H9 (cell line): Measurements from ENCODE around the gene TM9SF1. TPM values are rescaled to one million over a fixed set of nuclear protein-coding genes. Genes with fewer than 3 reads are reported as not detected.

Source experiments
- DNase-seq: peaks from one replicate; pipeline ENCODE4 v3.0.0-alpha.2; 2017
- H2AFZ ChIP-seq: one replicate; pipeline ENCODE4 v1.6.1; 2013; ENCODE audit warnings: mild to moderate bottlenecking, low read length, control low read depth, moderate library complexity
- H2AK5ac ChIP-seq: 2 replicates; pipeline ENCODE4 v1.6.1; 2013; ENCODE audit warnings: low read length, control low read depth, mixed read lengths; ENCODE audit not compliant: insufficient read length
- H2BK120ac ChIP-seq: one replicate; pipeline ENCODE4 v1.6.1; 2013; ENCODE audit warnings: low read depth, mild to moderate bottlenecking, low read length, control low read depth, inconsistent platforms; ENCODE audit not compliant: poor library complexity, severe bottlenecking
- H2BK12ac ChIP-seq: 2 replicates; pipeline ENCODE4 v1.6.1; 2013; ENCODE audit warnings: low read length, control low read depth, mixed read lengths, low read depth; ENCODE audit not compliant: insufficient read length
- H2BK15ac ChIP-seq: 2 replicates; pipeline ENCODE4 v1.6.1; 2013; ENCODE audit warnings: low read depth, low read length, control low read depth
- H2BK20ac ChIP-seq: one replicate; pipeline ENCODE4 v1.6.1; 2013; ENCODE audit warnings: low read depth, mild to moderate bottlenecking, low read length, control low read depth, inconsistent platforms; ENCODE audit not compliant: poor library complexity, severe bottlenecking
- H2BK5ac ChIP-seq: 2 replicates; pipeline ENCODE4 v1.6.1; 2013; ENCODE audit warnings: low read length, control low read depth, mixed read lengths; ENCODE audit not compliant: insufficient read length
- H3K14ac ChIP-seq: 2 replicates; pipeline ENCODE4 v1.6.1; 2013; ENCODE audit warnings: low read length, control low read depth; ENCODE audit not compliant: insufficient read depth
- H3K18ac ChIP-seq: 2 replicates; pipeline ENCODE4 v1.6.1; 2013; ENCODE audit warnings: low read depth, mild to moderate bottlenecking, mixed read lengths, low read length, control low read depth; ENCODE audit not compliant: insufficient read length
- H3K23ac ChIP-seq: 2 replicates; pipeline ENCODE4 v1.6.1; 2013; ENCODE audit warnings: low read length, control low read depth, mixed read lengths, low read depth; ENCODE audit not compliant: insufficient read length
- H3K23me2 ChIP-seq: 2 replicates; pipeline ENCODE4 v1.6.1; 2013; ENCODE audit warnings: low read depth, mild to moderate bottlenecking, mixed read lengths, low read length, control low read depth; ENCODE audit not compliant: insufficient read length, poor library complexity, severe bottlenecking
- H3K27ac ChIP-seq: 2 replicates; pipeline ENCODE4 v1.5.1; 2013; ENCODE audit warnings: low read length, control low read depth, mixed read lengths, low read depth; ENCODE audit not compliant: insufficient read length
- H3K27me3 ChIP-seq: 2 replicates; pipeline ENCODE4 v1.6.1; 2013; ENCODE audit warnings: low read length, control low read depth, inconsistent platforms; ENCODE audit not compliant: insufficient read depth
- H3K4ac ChIP-seq: 2 replicates; pipeline ENCODE4 v1.6.1; 2013; ENCODE audit warnings: low read depth, mild to moderate bottlenecking, control low read depth, inconsistent platforms, low read length, moderate library complexity
- H3K4me1 ChIP-seq: 2 replicates; pipeline ENCODE4 v1.6.1; 2013; ENCODE audit warnings: low read length, control low read depth, inconsistent platforms; ENCODE audit not compliant: insufficient read depth
- H3K4me2 ChIP-seq: 2 replicates; pipeline ENCODE4 v1.6.1; 2013; ENCODE audit warnings: low read length, control low read depth, mixed read lengths; ENCODE audit not compliant: insufficient read length, insufficient read depth
- H3K56ac ChIP-seq: 2 replicates; pipeline ENCODE4 v1.6.1; 2013; ENCODE audit warnings: low read depth, mild to moderate bottlenecking, mixed read lengths, low read length, control low read depth; ENCODE audit not compliant: insufficient read length
- H3K79me1 ChIP-seq: 2 replicates; pipeline ENCODE4 v1.6.1; 2013; ENCODE audit warnings: low read depth, mild to moderate bottlenecking, moderate library complexity, low read length, control low read depth, inconsistent platforms; ENCODE audit not compliant: insufficient read depth, poor library complexity, severe bottlenecking
- H3K79me2 ChIP-seq: 2 replicates; pipeline ENCODE4 v1.6.1; 2013; ENCODE audit warnings: low read length, control low read depth, inconsistent platforms; ENCODE audit not compliant: insufficient read depth
- H3K9ac ChIP-seq: 2 replicates; pipeline ENCODE4 v1.6.1; 2013; ENCODE audit warnings: low read length, control low read depth, mixed read lengths; ENCODE audit not compliant: insufficient read length; ENCODE audit errors: extremely low read depth
- H3K9me3 ChIP-seq: one replicate; pipeline ENCODE4 v1.6.1; 2013; ENCODE audit warnings: low read depth, low read length, inconsistent platforms; ENCODE audit not compliant: control insufficient read depth
- H3T11ph ChIP-seq: one replicate; pipeline ENCODE4 v1.6.1; 2013; ENCODE audit warnings: mild to moderate bottlenecking, low read length, control low read depth, inconsistent platforms
- H4K20me1 ChIP-seq: one replicate; pipeline ENCODE4 v1.6.1; 2013; ENCODE audit not compliant: control insufficient read depth, insufficient read length, insufficient read depth
- H4K5ac ChIP-seq: 2 replicates; pipeline ENCODE4 v1.6.1; 2013; ENCODE audit warnings: low read depth, mild to moderate bottlenecking, mixed read lengths, low read length, control low read depth; ENCODE audit not compliant: insufficient read length
- H4K8ac ChIP-seq: replicated peaks from 2 replicates; pipeline ENCODE4 v1.6.1; 2013; ENCODE audit warnings: low read length, control low read depth, mixed read lengths, low read depth; ENCODE audit not compliant: insufficient read length
- H4K91ac ChIP-seq: 2 replicates; pipeline ENCODE4 v1.6.1; 2013; ENCODE audit warnings: low read depth, mild to moderate bottlenecking, moderate library complexity, mixed read lengths, low read length, control low read depth; ENCODE audit not compliant: insufficient read length
- H3K27ac Mint-ChIP-seq, 3 experiments: 2 replicates in 2 of 3; 3 replicates in 1 of 3; pipeline ENCODE4 v1.8.0; 2020 to 2021; ENCODE audit warnings: mixed read lengths in 3 of 3, mild to moderate bottlenecking in 1 of 3, moderate library complexity in 1 of 3
- H3K27me3 Mint-ChIP-seq: 2 replicates; pipeline ENCODE4 v1.8.0; 2021; ENCODE audit warnings: low read depth, mild to moderate bottlenecking, moderate library complexity, mixed read lengths
- H3K36me3 Mint-ChIP-seq, 3 experiments: 2 replicates in 2 of 3; 3 replicates in 1 of 3; pipeline ENCODE4 v1.8.0; 2020 to 2021; ENCODE audit warnings: low read depth in 3 of 3, mixed read lengths in 3 of 3; ENCODE audit not compliant: insufficient read depth in 1 of 3
- H3K4me1 Mint-ChIP-seq, 2 experiments: 2 replicates each; pipeline ENCODE4 v1.8.0; 2020; ENCODE audit warnings: mixed read lengths in 2 of 2
- H3K4me3 Mint-ChIP-seq, 2 experiments: 2 replicates in 1 of 2; 3 replicates in 1 of 2; pipeline ENCODE4 v1.8.0; 2020 to 2021; ENCODE audit warnings: mild to moderate bottlenecking in 2 of 2, mixed read lengths in 2 of 2, moderate library complexity in 1 of 2
- H3K9me3 Mint-ChIP-seq, 2 experiments: 2 replicates in 1 of 2; 3 replicates in 1 of 2; pipeline ENCODE4 v1.8.0; 2020; ENCODE audit warnings: mild to moderate bottlenecking in 2 of 2, mixed read lengths in 2 of 2, moderate library complexity in 1 of 2
- WGBS: extraction: QIAGEN DNeasy Blood & Tissue Kit; methylation state at CpG from one replicate; pipeline ENCODE4 v1.1.7; 2013; ENCODE audit warnings: missing lambda C conversion rate, low lambda C conversion rate, mixed read lengths; ENCODE audit not compliant: insufficient read length; ENCODE audit errors: extremely low coverage; 5-methylcytosine and 5-hydroxymethylcytosine counted together
- total RNA-seq: library from RNA; stranded (reverse); gene quantifications from 2 replicates; pipeline ENCODE4 v1.2.1, GENCODE V29; 2021
- TF ChIP-seq, protein P1 (sequence below): fragments of 200-600 bp; sonication (generic); conservative IDR thresholded peaks from 3 replicates; pipeline ENCODE4 v1.8.0; 2021; ENCODE audit warnings: antibody characterized with exemption, mild to moderate bottlenecking

The TM9SF1 gene
- total RNA-seq, 1 experiment from 2014 or later = 31.6 TPM

DNA sequence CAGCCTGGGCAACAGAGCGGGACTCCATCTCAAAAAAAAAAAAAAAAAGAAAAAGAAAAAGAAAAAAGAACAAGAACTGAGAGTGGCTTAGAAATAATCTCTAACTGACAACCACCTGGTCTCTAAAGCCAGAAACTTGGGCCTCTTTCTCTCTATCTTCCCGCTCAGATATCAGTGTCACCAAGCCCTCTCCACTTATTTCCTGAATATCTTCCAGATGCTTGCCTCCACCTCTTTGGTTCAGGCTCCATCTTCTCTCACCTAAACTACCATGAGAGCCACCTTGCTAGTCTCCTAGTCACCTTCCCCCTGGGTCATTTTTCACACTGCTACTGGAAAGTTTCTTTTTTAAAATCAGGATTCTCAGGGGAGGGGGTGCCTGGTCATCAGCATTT is 1.8 kb upstream of the TM9SF1 start:
- H3K27ac ChIP-seq = no peak overlapping the region
- no peak overlapping the region for H4K5ac ChIP-seq
- no peak for DNase-seq
- no peak overlapping the region for H4K8ac ChIP-seq
- H3K9me3 ChIP-seq = peaks cover 5% of the 10 kb centered on the region
- no peaks in the 10 kb centered on the region for H3K4me1 ChIP-seq
- no peak overlapping the region for H2BK20ac ChIP-seq
- no peak overlapping the region for H2AFZ ChIP-seq
- no peak overlapping the region for H3K9ac ChIP-seq
- H3K23me2 ChIP-seq = peaks cover 8% of the 10 kb centered on the region
- WGBS = no CpG with 5 or more reads among the region's 2 CpGs
- no peak overlapping the region for H3K18ac ChIP-seq
- H2AK5ac ChIP-seq = no peak overlapping the region
- Mint-ChIP-seq H3K4me1 (peaks cover 27 to 32% of the 10 kb centered on the region in 2 experiments), H3K27me3 (no peaks in the 10 kb centered on the region), H3K36me3 (peaks cover 28 to 55% (median 53%) of the 10 kb centered on the region in 3 experiments), H3K27ac (peak overlapping the region in 2 of 3 experiments; percentile 57 to 78; a peak in 3 of 7 replicates), H3K4me3 (peak overlapping the region; percentile 92 to 98), H3K9me3 (peaks cover 8% of the 10 kb centered on the region in 2 experiments)
- no peak overlapping the region for H3K56ac ChIP-seq
- H3K14ac ChIP-seq = no peak overlapping the region
- no peaks in the 10 kb centered on the region for H3K79me1 ChIP-seq
- H3K23ac ChIP-seq = no peak overlapping the region
- no peak overlapping the region for H2BK5ac ChIP-seq
- no peak overlapping the region for H3T11ph ChIP-seq
- TF ChIP-seq, protein P1, sequence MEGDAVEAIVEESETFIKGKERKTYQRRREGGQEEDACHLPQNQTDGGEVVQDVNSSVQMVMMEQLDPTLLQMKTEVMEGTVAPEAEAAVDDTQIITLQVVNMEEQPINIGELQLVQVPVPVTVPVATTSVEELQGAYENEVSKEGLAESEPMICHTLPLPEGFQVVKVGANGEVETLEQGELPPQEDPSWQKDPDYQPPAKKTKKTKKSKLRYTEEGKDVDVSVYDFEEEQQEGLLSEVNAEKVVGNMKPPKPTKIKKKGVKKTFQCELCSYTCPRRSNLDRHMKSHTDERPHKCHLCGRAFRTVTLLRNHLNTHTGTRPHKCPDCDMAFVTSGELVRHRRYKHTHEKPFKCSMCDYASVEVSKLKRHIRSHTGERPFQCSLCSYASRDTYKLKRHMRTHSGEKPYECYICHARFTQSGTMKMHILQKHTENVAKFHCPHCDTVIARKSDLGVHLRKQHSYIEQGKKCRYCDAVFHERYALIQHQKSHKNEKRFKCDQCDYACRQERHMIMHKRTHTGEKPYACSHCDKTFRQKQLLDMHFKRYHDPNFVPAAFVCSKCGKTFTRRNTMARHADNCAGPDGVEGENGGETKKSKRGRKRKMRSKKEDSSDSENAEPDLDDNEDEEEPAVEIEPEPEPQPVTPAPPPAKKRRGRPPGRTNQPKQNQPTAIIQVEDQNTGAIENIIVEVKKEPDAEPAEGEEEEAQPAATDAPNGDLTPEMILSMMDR = no peak
- no peak overlapping the region for H2BK120ac ChIP-seq
- no peak overlapping the region for H3K4me2 ChIP-seq
- H2BK15ac ChIP-seq = no peak overlapping the region
- H3K79me2 ChIP-seq = no peaks in the 10 kb centered on the region
- no peaks in the 10 kb centered on the region for H4K20me1 ChIP-seq
- no peak overlapping the region for H4K91ac ChIP-seq
- no peak overlapping the region for H3K4ac ChIP-seq
- no peak overlapping the region for H2BK12ac ChIP-seq
- no peaks in the 10 kb centered on the region for H3K27me3 ChIP-seq
